Fibroblast of skin of right quadriceps (primary cell): Measurements from ENCODE around the gene CSPG4.
A peak's percentile ranks its signal among the peaks of the same experiment; 100 is the strongest.
"Not testable (repeated sequence)": the region's sequence is repeated elsewhere in the genome, so short reads cannot be mapped to it uniquely, and the experiment has no call there.

ENCODE experiments used
- DNase-seq: peaks from one replicate; pipeline ENCODE4 v3.0.0-alpha.2; 2013

Gene CSPG4

DNA sequence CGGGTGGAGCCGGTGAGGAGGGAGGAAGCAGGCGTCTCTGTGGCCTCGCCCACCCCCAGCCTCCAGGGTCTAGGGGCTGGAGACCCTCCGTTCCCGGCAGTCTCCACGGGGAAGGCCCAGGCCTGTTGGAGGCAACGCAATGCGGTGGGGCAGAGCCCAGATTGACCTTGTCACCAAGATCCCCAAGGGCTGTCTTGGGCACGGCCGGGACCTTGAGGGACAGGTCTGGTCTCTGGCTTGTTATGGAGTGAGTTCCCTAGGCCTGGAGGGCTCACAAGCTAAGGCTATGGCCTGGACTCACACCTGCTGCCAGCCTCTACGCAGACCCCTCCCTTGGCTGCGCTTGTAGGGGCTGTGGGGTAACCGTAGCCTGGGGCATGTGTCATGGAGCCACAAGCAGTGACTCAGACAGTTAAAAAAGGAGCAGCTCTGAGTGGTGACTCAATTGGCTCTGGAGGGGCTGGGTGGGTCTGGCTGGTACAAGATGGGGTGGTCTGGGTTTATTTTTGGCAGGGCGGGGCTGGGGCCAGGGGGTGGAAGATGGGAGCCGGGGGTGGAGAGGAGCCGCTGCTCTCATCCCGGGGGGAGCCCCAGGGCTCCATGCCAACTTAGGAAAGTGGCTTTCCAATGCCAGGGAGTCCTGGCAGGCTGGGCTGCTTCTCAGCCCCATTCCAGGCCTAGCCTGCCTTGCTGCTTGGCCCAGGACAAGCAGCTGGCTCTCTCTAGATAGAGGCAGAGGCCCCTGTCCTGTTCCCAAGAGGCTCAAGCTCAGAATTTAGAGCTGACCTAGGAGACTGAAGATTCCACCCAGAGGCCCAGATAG lies 9.0 kb downstream of the CSPG4 start:
- DNase-seq = not testable (repeated sequence)

DNA sequence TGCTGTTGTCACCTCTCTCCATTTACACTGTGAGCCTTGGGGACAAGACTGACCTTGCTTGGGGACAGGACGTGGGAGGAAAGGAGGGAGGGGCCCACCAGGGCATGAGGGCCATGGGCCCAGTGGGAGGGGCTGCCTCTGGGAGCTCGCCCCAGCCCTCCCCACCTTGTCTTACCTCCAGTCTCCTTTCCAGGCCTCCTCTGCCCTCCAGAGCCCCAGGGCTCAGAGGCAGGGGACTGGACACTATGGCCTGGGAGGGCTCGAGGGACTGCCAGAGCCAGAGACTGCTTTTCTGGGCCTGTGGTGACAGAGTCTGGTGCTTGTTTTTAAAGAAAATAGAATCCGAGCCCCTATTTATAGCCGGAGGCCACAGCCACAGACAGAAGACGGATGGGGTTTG lies 10.2 kb downstream of the CSPG4 start:
- no peak for DNase-seq

DNA sequence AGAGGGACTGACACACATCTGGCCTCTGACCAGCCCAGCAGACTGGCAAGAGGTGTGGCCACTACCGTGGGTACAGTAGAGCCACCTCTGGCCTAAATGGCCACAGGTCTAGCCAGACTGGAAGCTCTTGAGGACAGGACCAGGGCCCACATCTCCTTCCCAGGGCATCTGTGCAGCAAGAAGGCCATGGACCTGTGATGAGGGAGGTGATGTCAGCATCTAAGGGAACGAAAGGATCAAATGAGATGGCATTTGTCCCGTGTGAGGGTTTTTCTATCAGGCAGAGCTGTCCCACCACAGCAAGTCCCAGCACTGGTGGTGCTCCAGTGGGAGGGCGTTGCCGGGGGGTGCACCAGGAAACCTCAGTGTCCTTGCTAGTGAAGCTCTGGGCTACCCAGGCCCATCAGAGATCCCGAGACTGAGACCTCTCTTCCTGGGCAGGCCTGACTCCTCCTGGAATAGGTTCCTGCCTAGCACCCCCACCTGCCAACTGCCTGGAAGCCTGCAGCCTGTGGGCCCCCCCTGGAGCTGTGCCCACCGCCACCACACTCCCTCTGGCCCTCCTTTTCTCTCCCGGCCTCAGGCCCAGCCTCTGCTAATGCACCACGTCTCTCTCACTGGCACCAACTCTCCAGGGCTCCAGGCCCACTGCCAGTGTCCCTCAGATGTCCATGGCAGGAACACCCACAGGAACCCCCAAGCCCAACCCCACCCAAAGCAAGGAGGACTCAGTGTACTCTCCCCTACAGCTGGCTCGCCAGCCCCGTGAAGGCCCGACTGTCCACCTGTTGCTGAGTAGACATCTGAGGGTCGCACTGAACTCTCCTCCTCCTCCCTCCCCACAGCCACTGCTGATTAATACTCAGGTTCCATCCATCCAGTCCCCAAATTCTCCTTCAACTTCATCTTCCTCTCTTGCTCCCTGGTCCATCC lies 11.3 kb downstream of the CSPG4 start:
- not testable (repeated sequence) for DNase-seq

DNA sequence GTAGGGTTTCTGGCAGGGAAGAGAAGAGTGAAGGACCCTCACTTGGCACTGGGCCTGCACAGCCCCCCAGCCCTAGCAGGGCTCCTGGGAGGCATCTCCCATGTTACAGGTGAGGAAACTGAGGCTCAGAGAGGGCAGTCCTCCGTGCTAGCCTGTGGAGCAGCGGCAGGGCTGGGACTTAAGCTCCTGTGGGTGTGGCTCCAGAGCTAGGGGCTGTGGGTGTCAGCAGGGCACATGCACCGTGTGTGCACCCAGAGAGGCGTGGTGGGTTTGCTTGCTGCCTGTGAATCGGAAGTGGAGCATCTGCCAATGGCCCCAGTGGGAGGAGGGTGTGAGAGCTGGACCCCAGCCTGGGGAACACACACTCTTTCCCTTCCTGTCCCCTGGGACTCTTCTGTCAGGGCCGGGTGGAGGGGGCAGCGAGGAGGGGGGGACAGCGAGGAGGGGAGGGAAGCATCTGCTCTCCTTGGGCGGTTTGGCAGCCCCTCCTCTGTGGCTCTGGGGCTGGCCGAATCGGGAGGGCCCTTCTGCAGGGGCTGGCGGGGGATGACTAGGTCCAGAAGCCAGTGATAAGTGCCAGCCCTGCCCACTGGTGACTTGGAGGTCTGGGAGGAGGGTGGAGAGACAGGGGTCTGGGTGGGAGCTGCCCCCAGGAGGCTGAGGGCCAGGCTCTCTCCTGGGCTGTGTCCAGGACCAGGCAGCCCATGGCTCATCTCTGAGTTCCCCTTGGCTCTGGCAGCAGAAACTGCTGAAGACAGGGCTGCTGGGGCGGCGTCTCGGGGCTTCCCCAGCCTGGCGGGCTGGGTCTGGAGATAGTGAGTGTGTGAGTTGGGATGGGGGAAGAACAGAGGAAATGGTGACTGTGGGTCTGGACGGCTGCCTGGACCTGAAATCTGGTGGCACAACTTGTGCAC lies 12.4 kb downstream of the CSPG4 start:
- peak; percentile 80 for DNase-seq

DNA sequence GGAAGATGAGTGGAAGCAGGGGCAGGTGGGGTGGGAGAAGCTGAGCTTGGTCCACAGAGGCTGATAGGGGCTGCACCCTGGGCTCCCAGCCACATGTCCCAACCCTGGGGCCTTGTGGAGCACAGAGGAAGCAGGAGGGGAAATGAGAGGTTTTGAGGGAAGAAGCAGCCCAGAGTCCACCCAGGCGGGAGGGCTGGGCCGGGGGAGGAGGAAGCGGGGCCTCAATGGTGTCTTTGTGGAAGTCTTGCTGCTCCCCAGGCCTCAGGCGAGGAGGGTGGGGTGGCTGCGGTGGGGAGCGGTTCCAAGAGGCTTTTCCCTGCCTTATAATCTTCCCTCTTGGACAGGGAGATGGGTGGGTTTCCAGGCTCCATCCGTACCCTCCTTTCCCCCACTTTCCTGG lies 13.1 kb downstream of the CSPG4 start:
- not testable (repeated sequence) for DNase-seq

DNA sequence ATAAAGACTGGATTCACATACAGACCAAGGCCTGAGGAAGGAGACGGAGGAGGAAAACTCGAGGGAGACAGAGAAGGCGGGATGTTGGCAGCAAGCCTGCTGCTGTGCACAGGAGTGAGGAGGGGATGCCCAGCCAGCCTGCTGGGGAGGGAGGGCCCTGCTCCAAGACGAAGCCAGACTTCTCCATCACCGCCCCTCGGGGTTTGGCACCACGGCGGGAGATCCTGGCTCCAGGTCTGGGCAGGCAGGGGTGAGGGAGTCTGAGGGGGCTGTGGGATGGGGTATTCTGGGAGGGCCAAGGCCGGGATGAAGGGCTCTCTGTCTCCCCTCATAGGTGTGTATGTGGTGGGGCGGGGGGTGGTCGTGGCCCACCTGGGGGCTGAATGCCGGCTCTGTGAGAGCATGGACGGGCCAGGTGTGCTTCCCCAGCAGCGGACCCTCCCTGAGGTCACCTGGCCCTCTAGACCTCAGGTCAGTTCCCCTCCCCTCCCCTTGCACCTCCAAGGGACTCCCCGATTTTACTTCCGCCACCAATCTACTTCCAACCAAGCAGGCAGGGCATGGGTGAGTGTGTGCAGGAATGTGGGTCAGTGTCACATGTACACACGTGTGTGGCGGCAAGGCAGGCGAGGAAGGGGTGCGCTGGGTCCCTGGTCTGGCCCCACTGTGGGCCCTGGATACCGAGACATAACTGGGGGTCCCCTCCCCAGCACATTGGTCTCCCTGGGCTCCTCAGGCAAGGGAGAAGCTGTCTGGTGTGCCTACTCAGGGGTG lies 14.5 kb downstream of the CSPG4 start:
- not testable (repeated sequence) for DNase-seq

DNA sequence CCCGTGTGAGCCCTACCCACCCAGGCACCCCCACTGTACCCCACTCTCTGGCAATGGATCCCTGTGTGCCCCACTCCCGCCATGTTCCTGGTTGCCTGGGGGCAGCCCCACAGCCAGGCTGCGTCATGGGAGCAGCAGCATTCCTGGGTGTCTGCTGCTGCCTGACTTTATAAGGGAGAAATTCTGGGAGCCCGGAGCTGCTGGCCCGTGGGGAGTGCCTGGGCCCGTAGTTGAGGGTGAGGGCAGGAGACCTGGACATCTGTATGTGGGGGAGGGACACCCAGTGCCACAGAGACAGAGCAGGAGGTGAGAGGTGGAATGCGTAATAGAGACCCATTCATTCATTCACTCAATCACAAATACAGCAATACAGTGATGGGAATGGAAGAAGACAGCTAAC lies 15.1 kb downstream of the CSPG4 start:
- no peak for DNase-seq

DNA sequence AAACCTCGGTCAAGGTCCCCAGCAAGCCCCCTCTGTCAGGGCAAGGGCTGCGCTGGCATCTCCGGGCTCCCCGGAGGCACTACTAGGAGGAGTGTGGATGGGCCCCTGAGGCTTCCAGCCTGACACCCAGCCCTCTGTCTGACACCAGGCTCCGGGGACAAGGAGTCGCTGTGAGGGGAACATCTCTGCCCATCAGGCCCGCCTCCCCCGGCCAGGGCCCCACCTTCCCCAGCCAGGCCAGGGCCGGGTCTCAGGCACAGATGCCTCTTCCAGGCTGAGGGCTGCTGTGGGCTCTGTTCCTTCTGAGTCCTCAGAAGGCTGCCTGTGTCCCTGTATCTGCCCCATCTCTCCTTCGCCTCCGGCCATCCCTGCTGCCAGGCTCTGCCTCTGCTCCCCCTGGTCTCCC lies 15.8 kb downstream of the CSPG4 start:
- DNase-seq = no peak

DNA sequence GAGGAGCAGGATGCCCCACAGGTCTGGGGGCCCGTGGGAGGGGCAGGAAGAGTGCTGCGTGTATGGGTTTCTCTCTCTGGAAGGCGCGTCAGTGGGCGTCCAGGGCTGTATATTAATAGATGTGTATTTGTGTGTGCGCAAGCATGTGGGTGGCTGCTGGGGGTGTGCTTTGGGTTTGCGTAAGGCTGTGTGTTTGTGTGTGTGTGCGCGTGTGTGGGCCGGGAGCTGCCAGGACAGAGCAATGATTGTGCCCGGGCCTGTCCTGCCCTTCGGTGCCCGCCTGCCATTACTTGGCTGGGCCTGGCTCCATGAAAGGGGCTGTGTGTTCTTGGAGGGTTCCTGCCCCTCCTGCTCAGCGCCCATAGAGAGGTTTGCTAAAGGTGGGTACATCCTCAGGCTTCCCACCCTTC lies 16.3 kb downstream of the CSPG4 start:
- DNase-seq = no peak

DNA sequence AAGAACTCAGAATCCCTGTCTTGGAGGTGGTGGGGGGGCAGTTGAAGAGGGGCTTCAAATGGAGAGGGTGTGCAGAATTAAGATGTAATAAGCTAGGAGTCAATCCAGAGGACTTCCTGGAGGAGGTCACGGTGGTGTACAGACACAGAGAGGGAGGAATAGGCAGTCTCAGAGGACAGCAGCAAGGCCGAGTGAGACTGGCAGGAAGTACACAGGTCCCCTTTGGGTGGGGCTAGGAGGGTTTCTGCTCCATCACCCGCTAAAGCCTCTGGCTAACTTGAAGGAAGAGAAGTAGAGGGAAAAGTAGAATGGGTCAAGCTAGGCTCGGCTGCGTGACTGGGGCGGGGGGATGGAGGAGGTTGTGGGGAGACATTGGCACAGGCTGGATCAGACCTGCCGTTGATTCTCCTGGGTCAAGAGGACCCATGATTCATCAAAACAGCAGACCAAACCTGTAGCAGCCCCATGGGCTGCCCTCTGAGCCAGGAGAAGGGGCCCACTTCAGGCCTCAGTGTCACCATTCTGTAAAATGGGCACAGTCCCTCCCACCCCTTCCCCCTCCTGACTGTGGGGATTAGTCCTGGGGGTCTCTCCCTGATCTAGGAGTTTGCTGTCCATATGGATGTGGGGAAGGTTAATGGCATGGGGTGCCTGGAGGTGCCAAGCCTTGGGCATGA lies 16.9 kb downstream of the CSPG4 start:
- DNase-seq = no peak

DNA sequence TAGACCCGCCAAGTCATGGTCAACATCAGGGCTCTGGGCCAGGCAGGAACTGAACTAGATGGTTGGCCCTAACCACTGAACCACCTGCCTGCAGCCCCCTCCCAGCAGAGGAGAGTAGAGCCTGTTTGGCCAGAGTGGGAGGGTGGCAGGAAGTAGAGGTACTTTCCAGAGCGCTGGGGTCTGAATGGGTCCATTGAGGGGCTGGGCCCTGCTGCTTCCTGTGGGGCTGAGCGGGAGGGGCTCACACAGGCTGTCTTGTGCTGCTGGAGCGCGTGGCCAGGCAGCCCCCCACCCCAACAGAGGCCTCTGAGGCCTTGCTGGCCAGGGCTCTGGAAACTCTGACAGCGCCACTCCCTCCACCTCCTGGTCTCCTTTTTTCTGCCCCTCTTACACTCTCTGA lies 17.4 kb downstream of the CSPG4 start:
- DNase-seq = no peak

DNA sequence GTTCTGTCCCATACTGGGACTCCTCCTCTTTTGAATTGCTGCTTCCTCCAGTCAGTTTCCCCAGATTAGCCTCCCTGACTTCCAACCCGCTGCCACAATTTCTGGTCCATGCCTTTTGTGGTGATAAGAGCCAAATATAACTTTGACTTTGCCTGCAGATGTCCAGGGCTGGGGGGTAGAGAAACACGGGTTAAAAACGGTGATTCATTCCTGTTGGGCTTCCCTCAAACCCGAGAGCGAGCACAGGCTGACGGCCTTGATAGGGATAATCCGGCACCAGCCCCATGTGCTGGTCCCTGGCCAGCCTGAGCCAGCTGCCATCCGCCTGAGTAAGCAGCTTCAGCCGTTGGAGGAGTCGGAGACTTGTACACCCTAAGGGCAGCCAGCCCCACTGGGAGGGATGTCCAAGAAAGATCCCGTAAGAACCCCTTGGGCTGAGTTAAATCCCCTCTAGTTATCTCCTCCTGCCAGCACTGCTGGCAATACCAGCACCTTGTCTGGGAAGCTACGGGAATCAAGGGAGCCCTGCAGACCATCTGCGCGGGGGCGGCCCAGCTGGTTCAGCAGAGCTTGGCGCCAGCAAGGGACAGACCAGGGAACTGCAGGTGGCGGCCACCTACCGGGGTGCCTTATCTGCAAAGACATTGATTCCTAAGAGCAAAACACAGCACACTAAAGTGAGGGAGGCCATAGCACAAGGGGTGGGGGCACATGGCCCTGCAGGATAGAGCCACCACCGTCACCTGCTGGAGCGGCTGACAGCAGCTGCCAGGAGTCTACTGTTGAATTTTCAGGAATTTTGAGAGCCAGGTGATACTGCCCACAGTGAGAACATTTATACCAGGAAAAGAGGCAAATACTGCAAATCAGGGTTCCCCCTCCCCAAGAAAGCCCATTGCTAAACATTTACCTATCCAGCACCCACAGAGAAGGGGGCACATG lies 18.1 kb downstream of the CSPG4 start:
- peak; percentile 97 for DNase-seq

DNA sequence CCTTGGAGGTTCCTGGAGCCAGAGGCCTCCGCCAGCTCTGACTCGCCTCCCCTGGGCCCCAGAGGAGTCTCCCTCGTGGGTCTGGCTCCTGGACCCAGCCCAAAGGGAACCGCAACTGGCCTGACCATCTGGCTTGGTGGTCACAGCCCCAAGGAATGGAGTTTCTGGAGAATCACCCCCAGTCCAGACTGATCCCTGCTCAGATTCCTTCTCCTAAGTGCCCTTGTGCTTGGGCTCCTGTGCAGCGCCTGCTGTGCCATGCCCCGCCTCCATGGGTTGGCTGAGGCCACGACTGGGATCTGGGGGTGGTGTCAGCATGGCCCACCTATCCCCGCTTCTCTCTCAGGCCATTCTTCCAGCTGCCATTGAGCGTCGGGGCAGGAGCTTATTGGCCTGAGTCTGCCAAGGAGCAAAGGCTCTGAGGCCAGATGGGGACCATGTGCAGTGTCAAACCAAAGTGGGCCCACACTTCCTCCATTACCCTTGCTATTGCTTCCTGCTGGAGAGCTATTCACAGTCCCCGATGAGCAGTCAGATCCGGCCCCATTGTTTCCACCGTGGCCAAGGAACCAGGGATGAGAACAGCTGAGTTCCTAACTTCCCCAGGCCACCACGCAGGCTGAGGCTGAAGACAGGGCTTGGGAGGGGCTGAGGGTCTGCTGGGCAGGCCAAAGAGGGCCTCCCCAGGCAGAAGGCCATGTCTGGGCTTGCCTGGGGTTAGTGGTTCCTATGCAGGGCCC lies 19.0 kb downstream of the CSPG4 start:
- DNase-seq = peak; percentile 78

DNA sequence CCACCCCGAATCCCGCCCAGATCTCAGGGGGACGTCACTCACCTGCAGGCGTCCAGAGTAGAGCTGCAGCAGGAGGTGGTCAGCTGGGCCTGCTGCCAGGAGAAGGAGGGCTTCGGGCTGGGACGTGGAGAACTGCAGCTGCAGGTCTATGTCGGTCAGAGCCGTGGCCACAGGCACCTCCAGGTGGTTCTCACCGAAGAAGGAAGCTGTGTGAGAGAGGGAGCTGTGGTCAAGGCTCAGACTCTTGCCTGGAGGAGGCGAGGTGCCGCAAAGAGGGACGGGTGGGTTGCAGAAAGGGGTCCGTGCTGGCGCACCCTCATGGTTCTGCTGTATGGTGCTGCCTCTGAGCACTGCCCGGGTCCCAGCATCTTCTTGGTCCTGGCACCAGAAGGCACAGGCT lies 19.6 kb downstream of the CSPG4 start:
- not testable (repeated sequence) for DNase-seq

DNA sequence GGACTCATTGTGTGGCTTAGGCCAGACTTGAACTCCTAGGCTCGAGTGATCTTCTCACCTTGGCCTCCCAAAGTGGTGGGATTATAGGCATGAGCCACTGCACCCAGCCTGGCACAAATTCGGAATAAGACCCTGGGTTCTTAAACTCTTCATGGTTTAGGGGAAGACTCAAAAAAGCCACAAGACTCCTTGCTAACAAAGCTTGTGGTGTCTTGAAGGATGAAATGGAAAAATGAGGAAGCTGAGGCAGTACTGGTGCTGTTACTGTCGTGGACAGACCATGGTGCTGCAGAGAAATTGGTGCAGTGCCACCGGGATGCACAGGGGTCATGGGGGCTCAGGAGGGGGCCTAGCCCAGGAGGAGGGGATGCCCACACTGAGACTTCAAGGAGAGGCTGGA lies 20.3 kb downstream of the CSPG4 start:
- not testable (repeated sequence) for DNase-seq

DNA sequence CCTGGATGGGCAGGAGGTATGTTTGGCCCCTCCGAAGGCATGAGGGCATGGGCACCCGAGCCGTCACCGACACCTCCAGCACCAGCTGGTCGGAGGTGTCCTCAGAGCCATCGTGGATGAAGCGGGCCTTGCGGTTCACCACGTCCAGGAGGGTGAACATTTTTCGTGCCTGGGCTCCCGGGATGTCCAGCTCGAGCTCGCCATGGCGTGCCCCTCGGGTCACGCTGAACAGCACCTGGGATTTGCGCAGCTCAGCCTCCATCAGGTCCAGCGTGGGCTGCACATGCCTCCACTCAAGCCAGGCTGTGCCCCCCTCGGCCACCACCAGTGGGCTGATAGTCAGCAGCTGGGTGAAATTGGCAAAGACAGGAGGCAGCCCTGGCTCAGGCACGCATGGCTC lies 23.2 kb downstream of the CSPG4 start:
- DNase-seq = not testable (repeated sequence)

DNA sequence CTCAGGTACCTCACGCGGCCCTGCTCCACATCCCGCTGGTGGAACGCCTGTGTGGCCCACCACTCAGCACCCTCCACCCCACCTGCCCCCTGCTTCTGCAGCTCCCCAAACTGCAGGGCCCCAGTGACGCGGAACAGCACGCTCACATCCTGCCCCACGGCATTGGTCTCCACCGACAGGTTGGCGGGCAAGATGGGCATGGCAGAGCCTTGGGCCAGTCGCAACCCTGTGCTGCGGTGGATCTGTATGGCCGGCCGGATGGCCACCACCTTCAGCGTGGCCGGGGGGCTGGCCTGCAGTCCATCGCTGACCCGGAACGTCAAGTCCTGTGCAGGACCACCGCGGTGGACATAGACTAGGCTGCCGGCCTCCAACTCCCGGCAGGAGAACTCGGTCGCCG lies 23.8 kb downstream of the CSPG4 start:
- no peak for DNase-seq

DNA sequence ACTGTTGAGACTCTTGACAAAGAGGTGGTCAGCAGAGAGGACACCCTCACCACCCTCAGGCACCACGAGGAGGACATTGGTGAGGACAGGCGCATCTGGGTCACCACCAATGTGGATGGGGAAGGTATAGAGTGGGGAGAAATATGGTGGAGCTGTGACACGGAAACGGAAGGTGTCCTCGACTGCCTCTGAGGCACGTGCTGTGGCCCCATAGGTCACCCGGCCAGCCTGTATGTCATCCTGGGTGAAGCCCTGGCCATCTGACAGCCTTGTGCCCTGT lies 24.4 kb downstream of the CSPG4 start:
- DNase-seq = no peak

DNA sequence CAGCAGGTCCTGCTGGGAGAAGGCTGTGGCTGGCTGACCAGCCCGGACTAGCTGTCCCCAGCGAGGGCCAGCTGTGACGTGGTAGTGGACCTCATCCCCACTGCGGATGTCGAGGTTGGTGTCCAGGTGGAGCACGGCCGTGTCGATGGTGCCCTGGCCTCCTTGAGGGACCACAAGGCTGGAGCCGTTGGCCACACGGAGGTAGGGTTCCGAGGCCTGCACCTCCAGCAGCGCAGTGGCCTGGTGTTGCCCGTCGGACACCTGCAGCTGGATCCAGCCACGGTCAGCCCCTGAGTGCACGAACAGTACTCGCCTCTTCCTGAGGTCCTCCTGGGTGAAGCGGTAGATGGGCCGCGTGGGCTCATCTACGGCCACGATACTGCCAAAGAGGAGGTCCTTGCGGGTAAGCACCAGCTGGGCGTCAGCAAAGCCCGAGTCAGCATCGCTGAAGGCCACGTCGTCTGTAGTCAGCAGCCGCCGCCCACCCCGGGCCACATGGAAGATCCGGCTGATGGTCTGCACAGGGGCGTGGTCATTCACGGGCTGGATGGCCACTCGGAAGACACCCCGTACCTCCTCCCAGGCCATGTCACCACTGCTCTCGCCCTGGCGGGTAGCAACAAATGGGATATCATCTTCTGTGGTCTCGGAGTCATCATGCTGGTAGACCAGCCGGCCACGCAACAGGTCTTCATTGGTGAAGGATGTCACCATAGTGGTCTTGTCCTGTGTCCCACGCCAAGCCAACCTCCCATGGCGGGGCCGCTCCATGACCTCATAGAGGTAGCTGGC lies 25.0 kb downstream of the CSPG4 start:
- DNase-seq = no peak
